HG03159 (cell line): ENCODE measurements around the gene C14orf39.
"Not testable (repeated sequence)": the region's sequence is repeated elsewhere in the genome, so short reads cannot be mapped to it uniquely, and the experiment has no call there.

Experiments
- ATAC-seq: cut with Tn5 transposase; IDR thresholded peaks from one replicate; pipeline ENCODE4 v1.9.1; 2021; ENCODE audit warnings: mild to moderate bottlenecking, moderate library complexity; ENCODE audit not compliant: unreplicated experiment

Gene C14orf39

GRCh38 chr14:60490270-60490669, 4.4 kb upstream of the C14orf39 start:
- ATAC-seq = no peak

- no peak for ATAC-seq
Observed at GRCh38 chr14:60488175-60488574, 2.3 kb upstream of the C14orf39 start.

- ATAC-seq = no peak
Observed at GRCh38 chr14:60487211-60487610, 1.3 kb upstream of the C14orf39 start.

GRCh38 chr14:60485057-60485597, 736 bp downstream of the C14orf39 start:
- no peak for ATAC-seq

GRCh38 chr14:60482743-60483142, 3.1 kb downstream of the C14orf39 start:
- ATAC-seq = no peak

- not testable (repeated sequence) for ATAC-seq
Observed at GRCh38 chr14:60480248-60480647, 5.6 kb downstream of the C14orf39 start.

GRCh38 chr14:60455875-60456274, 30.0 kb downstream of the C14orf39 start:
- ATAC-seq = no peak

GRCh38 chr14:60430276-60430675, 55.6 kb downstream of the C14orf39 start:
- no peak for ATAC-seq

- no peak for ATAC-seq
Observed at GRCh38 chr14:60420050-60420449, 65.8 kb downstream of the C14orf39 start.

- ATAC-seq = not testable (repeated sequence)
Observed at GRCh38 chr14:60397550-60397949, 88.3 kb downstream of the C14orf39 start.

- no peak for ATAC-seq
Observed at GRCh38 chr14:60396718-60397343, 89.0 kb downstream of the C14orf39 start.
